ENCODE results near the gene SPATS2. TPM values are rescaled to one million over a fixed set of nuclear protein-coding genes. Genes with fewer than 3 reads are reported as not detected.

Gene SPATS2
- total and polyA plus RNA-seq, 5 donors from 2014 or later, result 2.4 to 5.5 (median 4.2) TPM

DNA sequence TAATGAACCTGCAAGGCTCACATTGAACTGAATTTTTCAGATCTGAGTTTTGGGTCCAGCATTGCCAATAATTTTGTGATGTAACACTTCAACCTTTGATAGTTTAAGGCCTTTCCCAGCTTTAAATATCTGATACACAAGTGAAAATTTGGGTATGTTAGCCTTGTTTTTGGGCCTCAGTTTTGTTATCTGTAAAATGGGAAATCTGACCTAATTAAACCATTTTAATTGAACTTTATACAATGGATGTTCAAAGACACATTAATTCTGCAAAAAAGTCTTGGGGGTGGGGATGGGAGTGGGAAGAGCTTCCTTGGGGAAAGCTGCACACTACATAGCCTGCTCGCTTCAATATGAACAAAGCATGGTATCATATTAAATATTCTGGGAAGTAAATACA, 5.2 kb upstream of the SPATS2 start:
- H3K4me3 Mint-ChIP-seq, result peak overlapping the region in 1 of 4 donors; percentile 11
- H3K9me3 Mint-ChIP-seq, result no peaks in the 10 kb centered on the region
- peaks cover 4% of the 10 kb centered on the region for H3K4me1 ChIP-seq (ENCODE audit: control insufficient read depth, insufficient read depth, low read length, poor library complexity, severe bottlenecking)
- H3K36me3 ChIP-seq (ENCODE audit: control insufficient read depth, insufficient read depth, low read length), result no peaks in the 10 kb centered on the region
- no peaks in the 10 kb centered on the region for H3K36me3 Mint-ChIP-seq
- peaks cover 31% of the 10 kb centered on the region for H3K27me3 Mint-ChIP-seq
- no peak overlapping the region for H3K4me3 ChIP-seq (ENCODE audit: low read depth, low read length)
- H3K27ac Mint-ChIP-seq, result no peak overlapping the region
- no peak overlapping the region for H3K27ac ChIP-seq (ENCODE audit: insufficient read depth, low read length, poor library complexity, severe bottlenecking)
- H3K4me1 Mint-ChIP-seq, result peaks cover 0 to 14% (median 6%) of the 10 kb centered on the region in 4 donors
- ATAC-seq (ENCODE audit: low read depth in 2 of 2) (no peak), DNase-seq (no peak)
- H3K27me3 ChIP-seq (ENCODE audit: control insufficient read depth, insufficient read depth, low read length), result peaks cover 2% of the 10 kb centered on the region
- H3K9me3 ChIP-seq (ENCODE audit: control insufficient read depth in 2 of 2, low read length in 2 of 2), result no peaks in the 10 kb centered on the region

DNA sequence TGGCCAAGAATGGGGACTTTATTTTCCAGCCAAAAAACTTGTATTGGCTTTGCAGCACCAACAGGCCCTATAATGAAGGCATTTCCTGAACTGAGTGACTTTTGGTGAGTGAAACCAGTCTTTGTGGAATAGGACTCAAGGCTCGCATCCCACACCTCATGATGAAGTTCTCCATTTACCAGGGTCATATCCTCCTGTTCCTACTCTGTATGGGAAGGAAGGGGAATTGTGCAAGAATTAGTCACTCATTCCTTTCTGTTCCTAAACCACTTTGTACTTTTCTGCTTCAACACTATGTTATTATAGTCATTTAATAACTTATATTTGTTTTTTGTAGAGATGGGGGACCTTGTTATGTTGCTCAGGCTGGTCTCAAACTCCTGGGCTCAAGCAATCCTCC, 2.3 kb upstream of the SPATS2 start:
- no peaks in the 10 kb centered on the region for H3K27me3 ChIP-seq (ENCODE audit: control insufficient read depth, insufficient read depth, low read length)
- peaks cover 14% of the 10 kb centered on the region for H3K4me1 ChIP-seq (ENCODE audit: control insufficient read depth, insufficient read depth, low read length, poor library complexity, severe bottlenecking)
- DNase-seq (no peak), ATAC-seq (ENCODE audit: low read depth in 2 of 2) (no peak)
- H3K36me3 Mint-ChIP-seq, result no peaks in the 10 kb centered on the region
- no peaks in the 10 kb centered on the region for H3K9me3 Mint-ChIP-seq
- H3K36me3 ChIP-seq (ENCODE audit: control insufficient read depth, insufficient read depth, low read length), result no peaks in the 10 kb centered on the region
- H3K4me1 Mint-ChIP-seq, result peaks cover 15 to 34% (median 23%) of the 10 kb centered on the region in 4 donors
- no peak overlapping the region for H3K4me3 ChIP-seq (ENCODE audit: low read depth, low read length)
- peak overlapping the region in 3 of 4 donors; percentile 36 to 92 (median 90) for H3K4me3 Mint-ChIP-seq
- no peak overlapping the region for H3K27ac Mint-ChIP-seq
- peaks cover 16% of the 10 kb centered on the region for H3K27me3 Mint-ChIP-seq
- H3K9me3 ChIP-seq (ENCODE audit: control insufficient read depth in 2 of 2, low read length in 2 of 2), result no peaks in the 10 kb centered on the region
- no peak overlapping the region for H3K27ac ChIP-seq (ENCODE audit: insufficient read depth, low read length, poor library complexity, severe bottlenecking)

GRCh38 chr12:49365542-49365941, 1.7 kb upstream of the SPATS2 start:
- H3K4me3 Mint-ChIP-seq, result peak overlapping the region; percentile 36 to 92 (median 63)
- no peaks in the 10 kb centered on the region for H3K36me3 ChIP-seq (ENCODE audit: control insufficient read depth, insufficient read depth, low read length)
- H3K4me3 ChIP-seq (ENCODE audit: low read depth, low read length), result no peak overlapping the region
- H3K27me3 ChIP-seq (ENCODE audit: control insufficient read depth, insufficient read depth, low read length), result no peaks in the 10 kb centered on the region
- no peak overlapping the region for H3K27ac ChIP-seq (ENCODE audit: insufficient read depth, low read length, poor library complexity, severe bottlenecking)
- peaks cover 15 to 34% (median 23%) of the 10 kb centered on the region in 4 donors for H3K4me1 Mint-ChIP-seq
- peaks cover 15% of the 10 kb centered on the region for H3K27me3 Mint-ChIP-seq
- no peaks in the 10 kb centered on the region for H3K9me3 Mint-ChIP-seq
- DNase-seq (no peak), ATAC-seq (ENCODE audit: low read depth in 2 of 2) (no peak)
- no peaks in the 10 kb centered on the region for H3K9me3 ChIP-seq (ENCODE audit: control insufficient read depth in 2 of 2, low read length in 2 of 2)
- H3K27ac Mint-ChIP-seq, result peak overlapping the region in 2 of 3 donors; percentile 52 to 95
- peaks cover 14% of the 10 kb centered on the region for H3K4me1 ChIP-seq (ENCODE audit: control insufficient read depth, insufficient read depth, low read length, poor library complexity, severe bottlenecking)
- no peaks in the 10 kb centered on the region for H3K36me3 Mint-ChIP-seq

- Mint-ChIP-seq H3K27me3 (peaks cover 10% of the 10 kb centered on the region), H3K9me3 (no peaks in the 10 kb centered on the region), H3K4me1 (peaks cover 15 to 34% (median 25%) of the 10 kb centered on the region in 4 donors), H3K4me3 (peak overlapping the region; percentile 92 to 99 (median 94)), H3K36me3 (no peaks in the 10 kb centered on the region), H3K27ac (peak overlapping the region; percentile 93 to 95 (median 95))
- H3K4me3 ChIP-seq (ENCODE audit: low read depth, low read length), result peak overlapping the region; percentile 77
- DNase-seq, result no peak
- no peaks in the 10 kb centered on the region for H3K36me3 ChIP-seq (ENCODE audit: control insufficient read depth, insufficient read depth, low read length)
- ATAC-seq (ENCODE audit: low read depth in 2 of 2), result no peak
- peaks cover 14% of the 10 kb centered on the region for H3K4me1 ChIP-seq (ENCODE audit: control insufficient read depth, insufficient read depth, low read length, poor library complexity, severe bottlenecking)
- peak overlapping the region; percentile 83 for H3K27ac ChIP-seq (ENCODE audit: insufficient read depth, low read length, poor library complexity, severe bottlenecking)
- H3K9me3 ChIP-seq (ENCODE audit: control insufficient read depth in 2 of 2, low read length in 2 of 2), result no peaks in the 10 kb centered on the region
- no peaks in the 10 kb centered on the region for H3K27me3 ChIP-seq (ENCODE audit: control insufficient read depth, insufficient read depth, low read length)
Measured at GRCh38 chr12:49366096-49366651, 1.1 kb upstream of the SPATS2 start.

DNA sequence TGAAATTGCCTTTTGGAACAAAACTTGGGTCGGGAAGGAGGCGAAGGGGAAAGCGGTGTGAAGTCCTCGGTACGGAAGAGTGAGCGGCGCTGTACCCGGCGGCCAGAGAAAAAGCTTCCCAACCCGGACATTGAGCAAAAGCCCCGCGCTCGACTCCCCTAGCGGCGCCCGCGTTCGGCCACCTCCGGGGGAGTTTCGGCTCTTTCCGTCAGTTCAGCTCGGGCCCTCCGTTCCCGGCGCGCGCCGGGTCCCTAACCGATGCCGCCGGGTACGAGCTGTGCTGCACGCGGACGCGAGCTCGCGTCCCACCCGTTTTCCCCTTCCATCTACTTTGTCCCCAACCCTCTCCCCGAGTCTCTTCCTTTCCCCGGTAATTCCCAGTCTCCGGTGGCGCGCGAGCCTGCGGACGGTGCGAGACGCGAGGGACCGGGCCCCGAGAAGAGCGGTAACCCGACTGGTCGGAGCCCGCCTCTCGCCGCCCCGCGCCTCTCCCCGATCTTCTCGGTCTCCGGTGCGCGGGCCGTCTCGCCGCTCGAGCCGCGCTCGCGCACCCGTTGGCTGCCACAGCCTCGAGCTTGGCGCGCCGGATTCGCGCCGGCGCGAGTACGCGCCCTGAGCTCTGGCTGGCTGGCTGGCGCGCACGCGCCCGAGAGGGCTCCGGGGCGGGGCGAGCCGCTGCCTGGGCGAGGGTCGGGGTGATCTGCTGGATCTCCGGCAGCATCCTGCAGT, 446 bp upstream of the SPATS2 start:
- Mint-ChIP-seq H3K27me3 (peaks cover 5% of the 10 kb centered on the region), H3K36me3 (no peaks in the 10 kb centered on the region), H3K9me3 (no peaks in the 10 kb centered on the region), H3K4me3 (peak overlapping the region; percentile 92 to 99 (median 94)), H3K4me1 (peaks cover 18 to 34% (median 26%) of the 10 kb centered on the region in 4 donors), H3K27ac (peak overlapping the region; percentile 93 to 95 (median 95))
- ATAC-seq (ENCODE audit: low read depth in 2 of 2) (peak; percentile 83 to 84), DNase-seq (peak; percentile 78 to 90 (median 80))
- Histone ChIP-seq H3K9me3 (ENCODE audit: control insufficient read depth in 2 of 2, low read length in 2 of 2) (no peaks in the 10 kb centered on the region), H3K27me3 (ENCODE audit: control insufficient read depth, insufficient read depth, low read length) (no peaks in the 10 kb centered on the region), H3K27ac (ENCODE audit: insufficient read depth, low read length, poor library complexity, severe bottlenecking) (peak overlapping the region; percentile 83), H3K4me3 (ENCODE audit: low read depth, low read length) (peak overlapping the region; percentile 77), H3K36me3 (ENCODE audit: control insufficient read depth, insufficient read depth, low read length) (no peaks in the 10 kb centered on the region), H3K4me1 (ENCODE audit: control insufficient read depth, insufficient read depth, low read length, poor library complexity, severe bottlenecking) (peaks cover 14% of the 10 kb centered on the region)

DNA sequence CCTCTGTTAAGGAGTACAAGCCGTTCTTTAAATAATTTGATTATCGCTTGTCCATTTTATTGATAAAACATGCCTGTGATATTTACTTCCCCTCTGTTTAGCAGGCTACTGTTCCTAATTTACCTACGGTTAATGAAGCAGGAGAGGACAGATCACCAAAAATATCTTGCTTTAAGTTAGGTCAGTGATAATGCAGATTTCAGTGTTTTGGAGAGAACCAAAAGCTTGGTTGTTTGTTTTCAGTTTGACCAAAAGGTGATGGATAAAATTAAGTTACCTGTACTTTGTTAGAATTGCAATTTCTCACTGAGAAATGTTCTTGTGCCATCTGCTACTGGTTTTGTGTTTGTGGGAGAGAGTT, 958 bp downstream of the SPATS2 start:
- Mint-ChIP-seq H3K27me3 (peaks cover 5% of the 10 kb centered on the region), H3K9me3 (no peaks in the 10 kb centered on the region), H3K4me1 (peaks cover 19 to 34% (median 27%) of the 10 kb centered on the region in 4 donors), H3K4me3 (peak overlapping the region; percentile 92 to 99 (median 94)), H3K27ac (peak overlapping the region in 2 of 3 donors; percentile 89 to 95), H3K36me3 (no peaks in the 10 kb centered on the region)
- Histone ChIP-seq H3K27me3 (ENCODE audit: control insufficient read depth, insufficient read depth, low read length) (no peaks in the 10 kb centered on the region), H3K4me3 (ENCODE audit: low read depth, low read length) (peak overlapping the region; percentile 58), H3K36me3 (ENCODE audit: control insufficient read depth, insufficient read depth, low read length) (no peaks in the 10 kb centered on the region), H3K9me3 (ENCODE audit: control insufficient read depth in 2 of 2, low read length in 2 of 2) (no peaks in the 10 kb centered on the region), H3K27ac (ENCODE audit: insufficient read depth, low read length, poor library complexity, severe bottlenecking) (no peak overlapping the region), H3K4me1 (ENCODE audit: control insufficient read depth, insufficient read depth, low read length, poor library complexity, severe bottlenecking) (peaks cover 14% of the 10 kb centered on the region)
- DNase-seq (no peak), ATAC-seq (ENCODE audit: low read depth in 2 of 2) (no peak)

GRCh38 chr12:49369411-49370145, 2.3 kb downstream of the SPATS2 start:
- Mint-ChIP-seq H3K4me3 (peak overlapping the region in 3 of 4 donors; percentile 37 to 85 (median 78)), H3K9me3 (no peaks in the 10 kb centered on the region)
- no peak overlapping the region for H3K27ac ChIP-seq (ENCODE audit: insufficient read depth, low read length, poor library complexity, severe bottlenecking)

More at GRCh38 chr12:49369411-49370145, 2.3 kb downstream of the SPATS2 start:
- H3K27ac Mint-ChIP-seq, result peak overlapping the region in 2 of 3 donors; percentile 6 to 69
- Histone ChIP-seq H3K4me1 (ENCODE audit: control insufficient read depth, insufficient read depth, low read length, poor library complexity, severe bottlenecking) (peaks cover 14% of the 10 kb centered on the region), H3K4me3 (ENCODE audit: low read depth, low read length) (no peak overlapping the region), H3K36me3 (ENCODE audit: control insufficient read depth, insufficient read depth, low read length) (no peaks in the 10 kb centered on the region), H3K27me3 (ENCODE audit: control insufficient read depth, insufficient read depth, low read length) (no peaks in the 10 kb centered on the region), H3K9me3 (ENCODE audit: control insufficient read depth in 2 of 2, low read length in 2 of 2) (no peaks in the 10 kb centered on the region)
- H3K27me3 Mint-ChIP-seq, result peaks cover 5% of the 10 kb centered on the region
- peaks cover 19 to 34% (median 27%) of the 10 kb centered on the region in 4 donors for H3K4me1 Mint-ChIP-seq
- no peaks in the 10 kb centered on the region for H3K36me3 Mint-ChIP-seq
- ATAC-seq (ENCODE audit: low read depth in 2 of 2) (no peak), DNase-seq (peak in 1 of 3 donors; percentile 37)
